SK-N-SH (cell line): ENCODE measurements around the gene ITGB3BP. TPM values are rescaled to one million over a fixed set of nuclear protein-coding genes. Genes with fewer than 3 reads are reported as not detected.

Source experiments
- CTCF ChIA-PET: fragments of 300-600, 350-600 bp; formaldehyde crosslinking; extraction: SDS; loops from one replicate; lab custom pipeline; 2021; lab: Yijun Ruan, JAX
- POLR2A ChIA-PET: fragments of 350-600 bp; sonication (Branson Sonifier 250); formaldehyde crosslinking; extraction: SDS; loops from one replicate; lab custom pipeline; 2020; ENCODE audit warnings: antibody characterized with exemption, inconsistent platforms; lab: Yijun Ruan, JAX
- DNase-seq: peaks from one replicate; pipeline ENCODE4 v3.0.0; 2012
- H2AFZ ChIP-seq: fragments of 200-600 bp; sonication (generic); 2 replicates; pipeline ENCODE4 v1.8.1; 2016; ENCODE audit warnings: antibody characterized with exemption, mild to moderate bottlenecking, low read depth
- H3F3A ChIP-seq: fragments of 200-600 bp; sonication (generic); replicated peaks from 2 replicates; pipeline ENCODE3; 2016; ENCODE audit warnings: antibody characterized with exemption, mild to moderate bottlenecking; ENCODE audit not compliant: insufficient read depth
- H3K27ac ChIP-seq, 2 experiments: fragments of 200-500 bp in 1 of 2; fragments of 200-600 bp in 1 of 2; sonication (Bioruptor generic) in 1 of 2; sonication (generic), shearing (Covaris generic) in 1 of 2; 2 replicates each; pipeline versions ENCODE4 v1.5.1 to v1.6.1; 2014 to 2016; ENCODE audit warnings: low read depth in 2 of 2, inconsistent platforms in 1 of 2, low read length in 1 of 2, mild to moderate bottlenecking in 1 of 2, mixed read lengths in 1 of 2
- H3K27me3 ChIP-seq: fragments of 200-600 bp; sonication (generic), shearing (Covaris generic); 2 replicates; pipeline ENCODE4 v1.6.1; 2016; ENCODE audit warnings: mixed run types; ENCODE audit not compliant: insufficient read depth
- H3K36me3 ChIP-seq, 2 experiments: fragments of 200-500 bp in 1 of 2; fragments of 200-600 bp in 1 of 2; sonication (Bioruptor generic) in 1 of 2; sonication (generic) in 1 of 2; replicated peaks in 1 of 2; 2 replicates each; pipeline versions ENCODE3 to v1.5.1; 2014 to 2016; ENCODE audit warnings: low read length in 1 of 2, mild to moderate bottlenecking in 1 of 2; ENCODE audit not compliant: insufficient read depth in 2 of 2, control insufficient read depth in 1 of 2
- H3K4me1 ChIP-seq, 2 experiments: fragments of 200-500 bp in 1 of 2; fragments of 200-600 bp in 1 of 2; sonication (Bioruptor generic) in 1 of 2; sonication (generic), shearing (Covaris generic) in 1 of 2; 2 replicates each; pipeline versions ENCODE4 v1.5.1 to v1.6.1; 2014 to 2016; ENCODE audit warnings: low read depth in 1 of 2, low read length in 1 of 2, mixed run types in 1 of 2; ENCODE audit not compliant: insufficient read depth in 2 of 2, control insufficient read depth in 1 of 2
- H3K4me2 ChIP-seq: fragments of 200-600 bp; sonication (generic), shearing (Covaris generic); 2 replicates; pipeline ENCODE4 v1.6.1; 2017; ENCODE audit warnings: mixed run types
- H3K4me3 ChIP-seq, 2 experiments: fragments of 200-500 bp in 1 of 2; fragments of 200-600 bp in 1 of 2; sonication (Bioruptor generic) in 1 of 2; sonication (generic), shearing (Covaris generic) in 1 of 2; 2 replicates each; pipeline versions ENCODE4 v1.5.1 to v1.8.1; 2014 to 2016; ENCODE audit warnings: low read depth in 2 of 2, inconsistent platforms in 1 of 2, low read length in 1 of 2, mild to moderate bottlenecking in 1 of 2, mixed read lengths in 1 of 2, moderate library complexity in 1 of 2
- H3K79me2 ChIP-seq: fragments of 200-600 bp; sonication (generic); 2 replicates; pipeline ENCODE4 v1.8.1; 2017; ENCODE audit warnings: mild to moderate bottlenecking; ENCODE audit not compliant: insufficient read depth
- H3K9ac ChIP-seq: fragments of 200-600 bp; sonication (generic); 2 replicates; pipeline ENCODE4 v1.6.1; 2017; ENCODE audit warnings: mixed run types
- H3K9me2 ChIP-seq: fragments of 200-600 bp; sonication (generic); 2 replicates; pipeline ENCODE4 v1.6.1; 2017; ENCODE audit warnings: mixed run types
- H3K9me3 ChIP-seq: fragments of 200-600 bp; sonication (generic); 2 replicates; pipeline ENCODE4 v1.6.1; 2017; ENCODE audit warnings: mixed run types, mild to moderate bottlenecking, moderate library complexity
- H4K20me1 ChIP-seq: fragments of 200-600 bp; sonication (generic); 2 replicates; pipeline ENCODE4 v1.6.1; 2017; ENCODE audit warnings: mild to moderate bottlenecking, mixed run types; ENCODE audit not compliant: insufficient read depth
- CHD2 ChIP-seq: fragments of 150-350 bp; IDR thresholded peaks from 2 replicates; pipeline ENCODE4 v1.6.1; 2018; ENCODE audit warnings: low read length; ENCODE audit not compliant: partially characterized antibody
- ELF1 ChIP-seq: IDR thresholded peaks from 2 replicates; pipeline ENCODE4 v1.4.0; 2012
- EZH2phosphoT487 ChIP-seq: fragments of 200-600 bp; sonication (generic); IDR thresholded peaks from 2 replicates; pipeline ENCODE4 v1.6.1; 2017; ENCODE audit warnings: low read depth, mixed run types, mild to moderate bottlenecking, antibody characterized with exemption, moderate library complexity, borderline replicate concordance
- FOSL2 ChIP-seq: IDR thresholded peaks from 2 replicates; pipeline ENCODE4 v1.4.0; 2012; ENCODE audit warnings: low read depth, mild to moderate bottlenecking, moderate library complexity, borderline replicate concordance
- FOXJ3 ChIP-seq: sonication (generic); formaldehyde crosslinking; IDR thresholded peaks from 2 replicates; pipeline ENCODE4 v1.5.1; 2020; ENCODE audit warnings: mild to moderate bottlenecking, missing genetic modification reagents
- FOXM1 ChIP-seq: IDR thresholded peaks from 2 replicates; pipeline ENCODE4 v1.4.0; 2012; ENCODE audit warnings: low read depth, mild to moderate bottlenecking
- IRF3 ChIP-seq: fragments of 150-350 bp; IDR thresholded peaks from 2 replicates; pipeline ENCODE4 v1.6.1; 2016; ENCODE audit warnings: mild to moderate bottlenecking, low read depth, low read length
- JUND ChIP-seq: IDR thresholded peaks from 2 replicates; pipeline ENCODE4 v1.4.0; 2012
- MAX ChIP-seq: IDR thresholded peaks from 2 replicates; pipeline ENCODE4 v1.4.0; 2012; ENCODE audit warnings: low read depth
- MEF2A ChIP-seq: IDR thresholded peaks from 2 replicates; pipeline ENCODE4 v1.4.0; 2012; ENCODE audit warnings: low read depth, borderline replicate concordance
- NFIC ChIP-seq: IDR thresholded peaks from 2 replicates; pipeline ENCODE4 v1.4.0; 2012; ENCODE audit warnings: borderline replicate concordance
- PBX3 ChIP-seq: IDR thresholded peaks from 2 replicates; pipeline ENCODE4; 2012
- POLR2AphosphoS5 ChIP-seq: IDR thresholded peaks from 2 replicates; pipeline ENCODE4 v1.6.1; 2012; ENCODE audit warnings: low read depth, low read length
- RAD21 ChIP-seq: IDR thresholded peaks from 2 replicates; pipeline ENCODE4 v1.6.1; 2012; ENCODE audit warnings: mild to moderate bottlenecking, low read length
- RCOR1 ChIP-seq: fragments of 150-350 bp; IDR thresholded peaks from 2 replicates; pipeline ENCODE4 v1.6.1; 2017; ENCODE audit warnings: antibody characterized with exemption, low read length
- RFX5 ChIP-seq: IDR thresholded peaks from 2 replicates; pipeline ENCODE4 v1.6.1; 2012; ENCODE audit warnings: mild to moderate bottlenecking, improper control_type of control experiment, low read length
- RXRA ChIP-seq: IDR thresholded peaks from 2 replicates; pipeline ENCODE4 v1.4.0; 2012; ENCODE audit warnings: low read depth, mild to moderate bottlenecking, borderline replicate concordance
- SIN3A ChIP-seq: IDR thresholded peaks from 2 replicates; pipeline ENCODE4 v1.6.1; 2012; ENCODE audit warnings: low read depth, mild to moderate bottlenecking, low read length, moderate library complexity, borderline replicate concordance
- TEAD4 ChIP-seq: IDR thresholded peaks from 2 replicates; pipeline ENCODE4 v1.4.0; 2012; ENCODE audit warnings: mild to moderate bottlenecking, borderline replicate concordance; ENCODE audit not compliant: insufficient read depth
- USF2 ChIP-seq: fragments of 150-350 bp; IDR thresholded peaks from 2 replicates; pipeline ENCODE4 v1.6.1; 2017; ENCODE audit warnings: antibody characterized with exemption, low read length, low read depth, borderline replicate concordance
- YY1 ChIP-seq: IDR thresholded peaks from 2 replicates; pipeline ENCODE4 v1.4.0; 2012; ENCODE audit warnings: low read depth, mild to moderate bottlenecking
- ZBTB33 ChIP-seq: IDR thresholded peaks from 2 replicates; pipeline ENCODE4 v1.4.0; 2012; ENCODE audit warnings: low read depth, borderline replicate concordance
- WGBS: methylation state at CpG from one replicate; pipeline ENCODE4 v1.1.6; 2017; ENCODE audit warnings: low lambda C conversion rate; 5-methylcytosine and 5-hydroxymethylcytosine counted together
- polyA plus RNA-seq, 3 experiments: library from polyadenylated mRNA; depleted of rRNA; stranded (reverse); fragments of >200 nt; gene quantifications; 2 replicates each; pipeline ENCODE4 v1.2.3, GENCODE V29; 2012

Gene ITGB3BP
- polyA plus RNA-seq, 1 of the 3 experiments (the other 2 are of a cell fraction), result 9.9 TPM

GRCh38 chr1:63403386-63403785 lies 119.6 kb downstream of the ITGB3BP start:
- WGBS, result 72% methylated on average over 3 of the region's 3 CpGs
- H3K27me3 ChIP-seq, result no peaks in the 10 kb centered on the region
- no peak for DNase-seq
- peaks cover 3 to 5% of the 10 kb centered on the region in 2 experiments for H3K36me3 ChIP-seq
- no peaks in the 10 kb centered on the region for H3F3A ChIP-seq
- ChIA-PET POLR2A (no interaction called here), CTCF (interaction anchor here (1.2 kb wide), 1 partner anchor 12 kb away, joined by 5 read pairs; no protein-coding TSS in a partner anchor)
- no peak overlapping the region for H2AFZ ChIP-seq
- H4K20me1 ChIP-seq, result no peaks in the 10 kb centered on the region
- no peak overlapping the region for H3K27ac ChIP-seq
- H3K9ac ChIP-seq, result no peak overlapping the region
- TF ChIP-seq TEAD4, result no peak
- TF ChIP-seq SIN3A, result no peak
- TF ChIP-seq YY1, result no peak
- no peak for TF ChIP-seq RXRA
- TF ChIP-seq JUND, result no peak
- TF ChIP-seq IRF3, result no peak
- TF ChIP-seq RAD21, result no peak
- no peak for TF ChIP-seq MAX
- TF ChIP-seq USF2, result no peak
- no peak for TF ChIP-seq RFX5
- TF ChIP-seq FOXM1, result no peak
- TF ChIP-seq EZH2phosphoT487, result no peak
- no peak for TF ChIP-seq ELF1
- H3K4me3 ChIP-seq, result no peak overlapping the region
- no peaks in the 10 kb centered on the region for H3K9me2 ChIP-seq
- H3K9me3 ChIP-seq, result no peaks in the 10 kb centered on the region
- H3K79me2 ChIP-seq, result no peaks in the 10 kb centered on the region
- no peaks in the 10 kb centered on the region; a peak in 1 of 4 replicates for H3K4me1 ChIP-seq
- no peak overlapping the region for H3K4me2 ChIP-seq

- Histone ChIP-seq H3K79me2 (no peaks in the 10 kb centered on the region), H3K9me2 (no peaks in the 10 kb centered on the region), H3F3A (no peaks in the 10 kb centered on the region), H3K27me3 (no peaks in the 10 kb centered on the region), H3K9me3 (no peaks in the 10 kb centered on the region), H3K4me2 (no peak overlapping the region), H4K20me1 (no peaks in the 10 kb centered on the region), H3K4me1 (no peaks in the 10 kb centered on the region; a peak in 1 of 4 replicates), H3K9ac (no peak overlapping the region), H2AFZ (no peak overlapping the region), H3K27ac (no peak overlapping the region), H3K36me3 (peaks cover 5 to 6% of the 10 kb centered on the region in 2 experiments), H3K4me3 (no peak overlapping the region)
- WGBS, result 83% methylated on average over 4 of the region's 4 CpGs
- no peak for DNase-seq
- CTCF ChIA-PET, result interaction anchor here (0.7 to 1.8 kb wide), 2 partner anchors 8 to 39 kb away, joined by 3 to 4 read pairs; no protein-coding TSS in a partner anchor
- POLR2A ChIA-PET, result no interaction called here
- no peak for TF ChIP-seq POLR2AphosphoS5
- TF ChIP-seq ZBTB33, result no peak
- TF ChIP-seq FOXJ3 (CRISPR knock-in tag), result no peak
- no peak for TF ChIP-seq USF2
- no peak for TF ChIP-seq IRF3
- no peak for TF ChIP-seq RAD21
- no peak for TF ChIP-seq RCOR1
- TF ChIP-seq CHD2, result no peak
- no peak for TF ChIP-seq FOSL2
- no peak for TF ChIP-seq SIN3A
- no peak for TF ChIP-seq PBX3
- no peak for TF ChIP-seq MEF2A
- no peak for TF ChIP-seq NFIC
Observed at GRCh38 chr1:63401945-63402344, 121.1 kb downstream of the ITGB3BP start.
